Epidermal melanocyte (primary cell): ENCODE measurements around the gene EPB41L5.
A peak's percentile ranks its signal among the peaks of the same experiment; 100 is the strongest.
"Not testable (repeated sequence)": the region's sequence is repeated elsewhere in the genome, so short reads cannot be mapped to it uniquely, and the experiment has no call there.

Experiments used
- DNase-seq: peaks from one replicate; pipeline ENCODE4 v3.0.0; 2011; ENCODE audit warnings: low spot score; ENCODE audit not compliant: insufficient read length

The EPB41L5 gene

DNA sequence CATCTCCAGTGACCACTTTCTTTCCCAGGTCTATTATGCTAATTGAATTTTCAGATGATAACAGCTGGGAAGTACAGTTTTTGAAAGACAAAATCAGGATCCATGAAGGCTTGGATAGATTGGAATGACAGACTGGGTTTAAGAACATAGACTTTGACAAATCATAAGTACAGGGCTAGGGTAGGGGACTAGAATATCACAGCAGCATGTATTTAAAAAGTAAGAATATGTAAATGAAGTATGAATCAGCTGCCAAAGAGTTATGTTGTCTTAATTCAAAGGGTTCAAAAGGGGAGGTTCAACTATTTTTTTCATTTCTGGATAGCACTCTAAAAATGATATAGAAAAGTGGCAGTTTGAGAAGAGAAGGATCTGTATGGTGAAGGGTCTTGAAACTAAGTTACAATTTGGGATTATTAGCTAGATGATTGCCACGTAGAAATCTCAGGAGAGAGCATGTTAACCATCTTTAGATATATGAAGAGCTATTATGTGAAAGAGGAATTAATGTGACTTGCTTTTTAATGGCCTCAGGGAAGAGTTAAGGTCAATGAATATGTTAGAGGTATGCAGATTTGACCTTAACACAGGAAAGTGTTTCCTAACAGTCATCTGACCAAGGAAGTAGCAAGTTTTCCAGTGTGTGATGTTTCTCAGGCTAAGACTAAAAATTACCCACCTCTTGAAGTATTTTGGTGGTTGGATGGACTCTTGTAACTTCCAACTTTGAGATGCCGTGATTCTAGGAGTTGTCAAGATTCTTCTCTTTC is 128.6 kb downstream of the EPB41L5 start:
- DNase-seq: no peak

DNA sequence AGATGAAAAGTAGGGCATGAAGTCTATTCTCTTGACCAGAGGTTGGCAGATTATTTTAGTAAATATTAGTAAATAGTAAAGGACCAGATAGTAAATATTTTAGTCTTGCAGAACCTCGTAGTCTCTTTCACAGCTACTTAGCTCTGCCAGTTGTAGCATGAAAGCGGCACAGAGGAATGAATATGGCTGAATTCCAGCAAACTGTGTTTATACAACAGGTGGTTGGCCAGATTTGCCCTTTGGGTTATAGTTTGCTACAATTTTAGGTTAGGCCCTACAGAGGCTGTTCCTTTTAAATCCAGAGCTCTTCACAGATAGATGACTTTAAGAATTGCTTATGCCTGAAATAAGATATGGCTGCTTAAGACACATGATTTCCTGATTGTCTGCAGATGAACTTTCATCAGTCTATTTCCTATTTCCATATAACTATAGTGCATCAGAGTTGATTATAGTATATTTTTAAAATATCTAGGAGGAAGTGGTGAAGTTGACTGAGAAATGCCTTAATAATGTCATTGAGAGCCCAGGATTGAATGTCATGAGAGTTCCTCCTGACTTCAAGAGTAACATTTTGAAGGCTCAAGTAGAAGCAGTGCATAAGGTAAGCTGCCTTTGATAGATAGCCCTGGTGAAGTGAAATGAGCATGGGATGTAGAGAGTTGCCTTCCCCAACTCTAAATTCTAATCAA is 129.8 kb downstream of the EPB41L5 start:
- no peak for DNase-seq

GRCh38 chr2:120148229-120148628 is 135.4 kb downstream of the EPB41L5 start:
- DNase-seq: no peak

- no peak for DNase-seq
Observed at GRCh38 chr2:120148669-120149068, 135.8 kb downstream of the EPB41L5 start.

DNA sequence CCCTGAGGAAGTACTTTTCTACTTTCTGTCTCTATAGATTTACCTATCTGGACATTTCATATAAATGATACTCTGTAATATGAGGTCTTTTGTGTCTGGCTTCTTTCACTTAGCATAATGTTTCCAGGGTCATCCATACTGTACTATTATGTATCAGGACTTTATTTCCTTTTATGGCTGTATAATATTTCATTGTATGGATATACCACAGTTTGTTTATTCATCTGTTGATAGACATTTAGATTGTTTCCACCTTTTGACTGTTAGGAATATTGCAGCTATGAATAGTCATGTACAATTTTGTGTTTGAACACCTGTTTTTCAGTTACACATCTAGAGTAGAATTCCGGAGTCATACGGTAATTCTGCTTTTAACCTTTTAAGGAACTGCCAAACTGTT is 136.5 kb downstream of the EPB41L5 start:
- no peak for DNase-seq

- no peak for DNase-seq
Observed at GRCh38 chr2:120150040-120150482, 137.2 kb downstream of the EPB41L5 start.

DNA sequence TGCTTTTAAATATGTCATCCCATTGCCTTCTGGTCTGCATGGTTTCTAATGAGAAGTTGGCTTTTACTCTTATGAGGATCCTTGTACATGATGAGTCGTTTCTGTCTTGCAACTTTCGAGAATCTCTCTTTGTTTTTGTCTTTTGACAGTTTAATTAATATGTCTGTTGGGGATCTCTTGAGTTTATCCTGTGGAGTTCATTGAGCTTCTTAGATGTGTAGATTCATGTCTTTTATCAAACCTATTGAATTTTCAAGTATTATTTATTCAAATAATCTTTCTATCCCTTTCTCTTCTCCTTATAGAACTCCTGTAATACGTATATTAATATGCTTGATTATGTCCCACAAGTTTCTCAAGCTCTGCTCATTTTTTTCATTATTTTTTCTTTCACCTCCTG is 142.4 kb downstream of the EPB41L5 start:
- no peak for DNase-seq

- not testable (repeated sequence) for DNase-seq
Observed at GRCh38 chr2:120158658-120159057, 145.8 kb downstream of the EPB41L5 start.

DNA sequence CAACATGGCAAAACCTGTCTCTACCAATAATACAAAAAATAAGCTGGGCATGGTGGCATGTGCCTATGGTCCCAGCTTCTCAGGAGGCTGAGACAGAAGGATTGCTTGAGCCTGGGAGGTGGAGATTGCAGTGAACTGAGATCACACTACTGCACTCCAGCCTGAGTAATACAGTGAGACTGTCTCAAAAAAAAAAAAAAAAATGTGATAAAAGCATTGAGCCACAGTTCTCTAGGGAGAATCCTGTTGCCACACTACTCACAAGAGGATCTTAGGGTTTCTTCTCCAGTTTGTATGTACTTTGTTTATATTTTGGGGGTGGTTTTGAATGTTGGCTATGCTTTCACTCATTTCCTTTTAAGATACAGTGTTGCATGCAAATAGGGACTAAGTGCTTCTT is 148.3 kb downstream of the EPB41L5 start:
- DNase-seq: no peak

DNA sequence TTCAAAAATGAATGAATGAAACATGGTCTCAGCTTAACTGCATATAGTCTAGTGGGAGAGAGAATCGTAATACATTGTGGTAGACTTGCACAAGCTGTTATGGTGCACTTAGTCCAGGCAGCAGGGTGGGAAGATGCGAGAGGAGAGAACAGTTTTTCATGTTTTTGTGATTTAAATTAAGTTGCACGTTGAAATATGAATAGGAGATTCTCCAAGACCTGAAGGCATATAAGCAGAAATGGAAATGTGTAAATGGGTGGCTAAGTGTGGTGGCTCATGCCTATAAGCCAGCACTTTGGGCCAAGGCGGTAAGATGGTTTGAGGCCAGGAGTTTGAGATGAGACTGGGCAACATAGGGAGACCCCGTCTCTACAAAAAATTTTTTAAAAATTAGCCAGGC is 149.8 kb downstream of the EPB41L5 start:
- no peak for DNase-seq

- no peak for DNase-seq
Observed at GRCh38 chr2:120167272-120167671, 154.4 kb downstream of the EPB41L5 start.

GRCh38 chr2:120169020-120169419 is 156.1 kb downstream of the EPB41L5 start:
- no peak for DNase-seq

DNA sequence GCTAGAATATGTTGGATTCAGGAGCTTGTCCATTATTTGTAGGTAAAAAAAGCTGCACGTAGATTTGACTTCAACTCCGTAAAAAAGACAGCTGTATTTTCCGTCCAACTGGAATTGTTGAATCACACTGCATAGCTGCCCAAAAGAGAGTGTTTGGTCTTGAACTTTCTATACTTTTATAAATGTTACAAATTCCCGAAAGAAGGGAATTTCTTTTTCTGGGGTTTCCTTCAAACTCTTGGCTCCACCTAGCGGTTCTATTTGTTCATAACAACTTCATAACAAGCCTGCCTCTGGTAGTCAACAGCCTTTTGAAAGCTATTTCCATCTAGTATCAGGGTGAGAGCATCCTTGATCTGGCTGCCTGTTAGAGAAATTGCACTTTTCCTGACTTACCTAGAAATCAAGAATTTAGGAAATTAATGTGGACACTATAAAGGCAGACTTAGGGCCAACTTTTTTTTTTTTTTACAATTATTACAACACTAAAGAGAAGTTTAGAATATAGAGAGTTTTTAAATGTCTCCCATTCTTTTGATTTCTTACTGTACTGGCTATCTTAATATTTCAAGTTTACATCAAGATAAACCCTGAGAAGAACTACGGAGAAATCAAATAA is 162.2 kb downstream of the EPB41L5 start:
- DNase-seq: peak; percentile 79

- no peak for DNase-seq
Observed at GRCh38 chr2:120176526-120176925, 163.6 kb downstream of the EPB41L5 start.

DNA sequence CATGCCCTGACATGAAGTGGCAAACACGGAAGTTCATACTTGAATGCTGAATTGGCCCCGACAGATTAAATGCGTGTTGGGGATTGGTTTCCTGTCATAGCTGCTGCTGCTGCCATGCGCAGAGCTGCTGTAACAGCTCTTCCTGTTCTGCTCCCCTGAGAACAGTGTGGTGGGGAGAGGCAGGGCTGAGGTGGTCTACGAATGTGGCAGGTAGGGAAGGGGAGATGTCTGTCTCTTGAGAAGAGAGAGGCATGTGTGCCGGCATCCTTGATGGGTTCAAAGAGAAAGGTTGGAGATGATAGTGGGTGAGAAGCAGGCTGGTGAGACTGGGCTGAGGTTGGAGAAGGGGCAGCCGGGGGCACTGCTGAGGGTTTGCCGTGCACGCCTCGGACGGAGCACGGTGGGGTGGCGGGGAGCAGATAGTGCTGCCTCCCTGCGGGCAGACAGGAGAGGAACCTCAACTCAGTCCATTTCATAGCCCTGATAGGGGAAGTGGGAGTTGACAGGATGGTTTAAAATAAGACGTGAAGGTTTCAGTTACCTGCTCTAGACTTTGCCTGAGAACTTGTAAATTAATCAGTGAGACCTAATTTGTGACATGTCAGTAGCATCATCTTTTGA is 164.2 kb downstream of the EPB41L5 start:
- no peak for DNase-seq

DNA sequence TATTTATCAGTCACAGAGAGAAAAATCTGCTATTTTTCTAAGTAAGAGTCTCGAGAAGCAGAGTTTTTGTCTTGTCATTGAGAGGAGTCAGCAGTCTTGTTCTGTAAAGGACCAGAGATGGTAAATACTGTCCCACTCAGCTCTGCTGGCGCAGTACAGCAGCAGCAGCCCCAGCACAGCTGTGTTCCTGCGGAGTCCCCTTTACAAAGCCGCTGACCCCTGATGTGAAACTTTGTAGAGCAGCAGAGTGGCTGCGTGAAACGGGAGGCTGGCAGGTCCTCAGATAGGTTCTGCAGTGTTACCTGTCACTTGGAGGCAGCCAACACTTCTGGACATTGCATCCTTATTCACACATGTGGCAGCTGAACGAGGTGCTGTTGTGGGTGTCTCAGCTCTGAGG is 165.1 kb downstream of the EPB41L5 start:
- no peak for DNase-seq

DNA sequence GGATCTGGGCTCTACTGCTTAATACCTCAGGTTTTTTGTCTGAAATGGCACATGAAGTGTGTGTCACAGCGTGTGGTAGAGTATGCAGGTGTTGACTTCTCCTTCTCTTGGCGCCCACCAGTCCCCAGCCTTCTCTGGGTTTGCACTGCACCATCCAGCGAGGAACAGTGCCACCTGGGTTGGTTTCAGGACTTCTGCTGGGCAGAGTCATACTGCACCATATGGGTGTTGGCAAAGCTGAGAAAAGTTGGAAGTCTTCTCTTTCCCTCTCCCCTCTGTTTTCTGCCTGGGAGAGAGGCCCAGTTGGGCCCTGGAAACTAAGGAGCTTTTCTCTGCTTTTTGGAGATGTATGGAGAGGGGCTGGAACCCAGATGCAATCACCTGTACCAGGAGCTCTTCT is 166.5 kb downstream of the EPB41L5 start:
- no peak for DNase-seq

- DNase-seq: no peak
Observed at GRCh38 chr2:120180066-120180465, 167.2 kb downstream of the EPB41L5 start.

DNA sequence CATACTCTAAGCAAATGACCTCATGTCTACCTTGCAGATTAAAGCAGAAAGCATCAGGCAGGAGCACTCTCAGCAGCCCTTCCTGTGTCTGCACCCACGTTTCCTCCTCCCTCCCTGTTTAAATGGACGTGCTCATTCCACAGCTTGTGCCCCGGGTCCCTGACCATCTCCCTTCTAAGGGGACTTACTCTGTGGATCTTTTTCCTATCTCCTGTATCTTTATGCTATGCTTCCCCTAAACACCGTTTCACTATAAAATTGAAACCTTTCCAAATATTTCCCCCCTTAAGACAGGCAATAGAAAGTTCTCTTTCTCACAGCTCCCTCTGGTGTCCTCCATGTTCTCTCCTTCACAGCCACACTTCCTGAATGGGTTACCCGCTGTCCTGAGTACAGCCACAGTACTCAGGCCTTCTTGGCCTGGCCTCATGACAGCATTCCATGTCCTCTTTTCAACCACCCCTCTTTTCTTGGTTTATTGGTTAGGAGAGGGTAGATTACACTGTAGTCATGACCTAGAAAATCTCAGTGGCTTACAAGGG is 169.2 kb downstream of the EPB41L5 start:
- DNase-seq: no peak

- no peak for DNase-seq
Observed at GRCh38 chr2:120189189-120189588, 176.3 kb downstream of the EPB41L5 start.

DNA sequence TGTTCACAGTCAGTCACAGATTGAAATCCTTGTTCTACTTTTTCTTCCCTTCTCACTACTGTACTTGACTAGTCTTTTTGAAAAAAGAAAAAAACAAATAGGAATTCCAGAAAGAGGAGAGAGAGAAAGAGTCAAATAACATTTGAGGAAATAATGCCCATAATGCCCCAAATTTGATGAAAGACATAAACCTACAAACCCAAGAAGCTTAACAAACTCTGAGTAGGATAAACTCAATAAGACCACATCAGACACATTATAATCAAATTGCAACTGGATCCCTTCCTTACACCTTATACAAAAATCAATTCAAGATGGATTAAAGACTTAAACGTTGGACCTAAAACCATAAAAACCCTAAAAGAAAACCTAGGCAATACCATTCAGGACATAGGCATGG is 179.4 kb downstream of the EPB41L5 start:
- no peak for DNase-seq

DNA sequence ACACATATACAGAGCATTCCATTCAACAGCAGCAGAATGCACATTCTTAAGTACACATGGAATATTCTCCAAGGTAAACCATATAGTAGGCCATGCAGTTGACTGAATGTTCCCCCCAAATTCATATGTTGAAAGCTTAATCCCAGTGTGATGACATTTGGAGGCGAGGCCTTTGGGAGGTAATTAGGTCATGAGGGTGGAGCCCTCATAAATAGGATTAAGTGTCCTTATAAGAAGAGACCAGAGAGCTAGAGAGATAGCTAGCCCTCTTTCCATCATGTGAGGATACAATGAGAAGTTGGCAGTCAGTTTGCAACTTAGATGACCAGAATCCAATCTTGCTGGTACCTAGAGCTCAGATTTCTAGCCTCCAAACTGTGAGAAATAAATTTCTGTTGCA is 182.7 kb downstream of the EPB41L5 start:
- no peak for DNase-seq
